ENCODE data around the gene MOB4. TPM values are rescaled to one million over a fixed set of nuclear protein-coding genes. Genes with fewer than 3 reads are reported as not detected.
"Not testable (repeated sequence)": the region's sequence is repeated elsewhere in the genome, so short reads cannot be mapped to it uniquely, and the experiment has no call there.

Gene MOB4
- polyA plus RNA-seq, 1 of the 3 experiments (the other 2 are of a cell fraction) = 22.0 TPM

DNA sequence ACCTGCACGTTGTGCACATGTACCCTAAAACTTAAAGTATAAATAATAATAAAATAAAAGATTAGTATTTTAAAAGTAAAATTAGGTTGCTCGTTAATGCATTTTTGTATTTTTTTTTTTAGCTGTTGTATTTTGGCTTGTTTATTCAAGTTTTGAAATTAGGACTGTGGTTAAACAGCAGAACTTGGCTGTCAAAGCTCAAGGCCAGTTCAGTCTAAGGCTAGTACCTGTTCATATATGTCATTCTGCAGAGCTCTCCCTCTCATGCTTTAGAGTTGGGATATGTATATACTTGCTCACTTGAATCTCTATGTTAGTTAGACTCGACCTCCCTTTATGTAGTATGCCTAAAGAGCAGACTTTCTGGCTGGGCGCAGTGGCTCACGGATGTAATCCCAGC lies 32.7 kb downstream of the MOB4 start (continued):
- TF ChIP-seq CTCF (IDR thresholded peaks at IDR 0.05) (no peak), FOXM1 (IDR thresholded peaks at IDR 0.05; ENCODE audit: low read depth) (no peak), CHD2 (IDR thresholded peaks at IDR 0.05; ENCODE audit: low read length, partially characterized antibody) (no peak), GABPA (IDR thresholded peaks at IDR 0.05; ENCODE audit: low read depth) (no peak), TCF12 (IDR thresholded peaks at IDR 0.05) (no peak), NFIC (IDR thresholded peaks at IDR 0.05; ENCODE audit: borderline replicate concordance) (no peak), FOXJ3 (CRISPR knock-in tag; IDR thresholded peaks at IDR 0.05) (no peak), NRF1 (IDR thresholded peaks at IDR 0.05; ENCODE audit: low read depth, low read length) (no peak), GATA2 (CRISPR knock-in tag; IDR thresholded peaks at IDR 0.05) (no peak), RAD21 (IDR thresholded peaks at IDR 0.05; ENCODE audit: low read length) (no peak), ELF1 (IDR thresholded peaks at IDR 0.05) (no peak), JUND (IDR thresholded peaks at IDR 0.05) (no peak)
- TF ChIP-seq, protein P1, sequence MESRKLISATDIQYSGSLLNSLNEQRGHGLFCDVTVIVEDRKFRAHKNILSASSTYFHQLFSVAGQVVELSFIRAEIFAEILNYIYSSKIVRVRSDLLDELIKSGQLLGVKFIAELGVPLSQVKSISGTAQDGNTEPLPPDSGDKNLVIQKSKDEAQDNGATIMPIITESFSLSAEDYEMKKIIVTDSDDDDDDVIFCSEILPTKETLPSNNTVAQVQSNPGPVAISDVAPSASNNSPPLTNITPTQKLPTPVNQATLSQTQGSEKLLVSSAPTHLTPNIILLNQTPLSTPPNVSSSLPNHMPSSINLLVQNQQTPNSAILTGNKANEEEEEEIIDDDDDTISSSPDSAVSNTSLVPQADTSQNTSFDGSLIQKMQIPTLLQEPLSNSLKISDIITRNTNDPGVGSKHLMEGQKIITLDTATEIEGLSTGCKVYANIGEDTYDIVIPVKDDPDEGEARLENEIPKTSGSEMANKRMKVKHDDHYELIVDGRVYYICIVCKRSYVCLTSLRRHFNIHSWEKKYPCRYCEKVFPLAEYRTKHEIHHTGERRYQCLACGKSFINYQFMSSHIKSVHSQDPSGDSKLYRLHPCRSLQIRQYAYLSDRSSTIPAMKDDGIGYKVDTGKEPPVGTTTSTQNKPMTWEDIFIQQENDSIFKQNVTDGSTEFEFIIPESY (IDR thresholded peaks at IDR 0.05; ENCODE audit: borderline replicate concordance, low read depth) = no peak

DNA sequence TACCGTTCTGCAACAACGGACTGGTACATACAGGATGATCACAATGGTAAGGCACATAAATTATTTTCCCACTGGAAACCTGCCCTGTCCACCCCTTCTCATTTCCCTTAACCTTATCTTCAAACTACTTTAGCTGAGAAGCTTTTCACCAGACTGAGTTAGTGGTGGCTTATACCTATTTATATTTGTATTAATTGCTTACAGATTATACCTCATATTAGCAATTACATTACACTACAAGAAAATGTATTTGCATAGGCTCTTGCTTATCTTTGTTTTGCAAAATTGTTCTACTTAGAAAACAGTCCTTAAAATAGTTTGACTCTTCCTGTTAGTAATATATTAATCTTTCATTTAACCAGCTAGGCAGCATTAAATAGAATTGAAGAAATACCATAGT lies 35.4 kb downstream of the MOB4 start:
- H3K9me3 ChIP-seq; H3K9ac ChIP-seq; CTCF ChIA-PET; H4K20me1 ChIP-seq (ENCODE audit: insufficient read depth); H2AFZ ChIP-seq (ENCODE audit: low read depth); H3K9me2 ChIP-seq; DNase-seq; H3K27ac ChIP-seq (ENCODE audit: low read depth in 2 of 2, low read length in 1 of 2); H3K4me3 ChIP-seq (ENCODE audit: low read depth in 2 of 2, low read length in 1 of 2); H3K4me1 ChIP-seq (ENCODE audit: control insufficient read depth in 1 of 2, insufficient read depth in 2 of 2, low read depth in 1 of 2, low read length in 1 of 2); H3K27me3 ChIP-seq (ENCODE audit: insufficient read depth); H3F3A ChIP-seq (replicated peaks; ENCODE audit: insufficient read depth); H3K4me2 ChIP-seq; POLR2A ChIA-PET: not testable (repeated sequence)
- Histone ChIP-seq H3K36me3 (replicated peaks in 1 of 2; ENCODE audit: control insufficient read depth in 1 of 2, insufficient read depth in 2 of 2, low read length in 1 of 2) (peaks cover 34 to 75% of the 10 kb centered on the region in 2 experiments), H3K79me2 (ENCODE audit: insufficient read depth) (peaks cover 29% of the 10 kb centered on the region)
- WGBS (ENCODE audit: low lambda C conversion rate) = 99% methylated on average over 2 of the region's 2 CpGs

- H2AFZ ChIP-seq (ENCODE audit: low read depth) = no peak overlapping the region
- H3K9me3 ChIP-seq = no peaks in the 10 kb centered on the region
- ChIA-PET POLR2A (no interaction called here), CTCF (no interaction called here)
- peaks cover 20 to 67% of the 10 kb centered on the region in 2 experiments for H3K36me3 ChIP-seq (replicated peaks in 1 of 2; ENCODE audit: control insufficient read depth in 1 of 2, insufficient read depth in 2 of 2, low read length in 1 of 2)
- no peaks in the 10 kb centered on the region for H3K27me3 ChIP-seq (ENCODE audit: insufficient read depth)
- no peak overlapping the region for H3K27ac ChIP-seq (ENCODE audit: low read depth in 2 of 2, low read length in 1 of 2)
- H3K4me1 ChIP-seq (ENCODE audit: control insufficient read depth in 1 of 2, insufficient read depth in 2 of 2, low read depth in 1 of 2, low read length in 1 of 2) = 0 out of 4 replicates have a peak, but pooled peaks cover 0 to 4% of the 10 kb centered on the region in 2 experiments
- no peak for DNase-seq
- peaks cover 4% of the 10 kb centered on the region for H3F3A ChIP-seq (replicated peaks; ENCODE audit: insufficient read depth)
- no peak overlapping the region for H3K4me2 ChIP-seq
- H3K9me2 ChIP-seq = no peaks in the 10 kb centered on the region
- no peaks in the 10 kb centered on the region for H4K20me1 ChIP-seq (ENCODE audit: insufficient read depth)
- peaks cover 3% of the 10 kb centered on the region; the same call in 1 of the 2 replicates for H3K79me2 ChIP-seq (ENCODE audit: insufficient read depth)
- H3K9ac ChIP-seq = no peak overlapping the region
- no peak overlapping the region for H3K4me3 ChIP-seq (ENCODE audit: low read depth in 2 of 2, low read length in 1 of 2)
- TF ChIP-seq RAD21 (IDR thresholded peaks at IDR 0.05; ENCODE audit: low read length) (no peak), RCOR1 (IDR thresholded peaks at IDR 0.05; ENCODE audit: low read length) (no peak), MXI1 (IDR thresholded peaks at IDR 0.05; ENCODE audit: low read depth, low read length) (no peak), CTCF (IDR thresholded peaks at IDR 0.05) (no peak), POLR2AphosphoS5 (IDR thresholded peaks at IDR 0.05; ENCODE audit: low read depth, low read length) (no peak), MEF2A (IDR thresholded peaks at IDR 0.05; ENCODE audit: borderline replicate concordance, low read depth) (no peak), TCF12 (IDR thresholded peaks at IDR 0.05) (no peak), NFIC (IDR thresholded peaks at IDR 0.05; ENCODE audit: borderline replicate concordance) (no peak), MAX (IDR thresholded peaks at IDR 0.05; ENCODE audit: low read depth) (no peak), RXRA (IDR thresholded peaks at IDR 0.05; ENCODE audit: borderline replicate concordance, low read depth) (no peak), SIN3A (IDR thresholded peaks at IDR 0.05; ENCODE audit: borderline replicate concordance, low read depth, low read length) (no peak), ELF1 (IDR thresholded peaks at IDR 0.05) (no peak), FOSL2 (IDR thresholded peaks at IDR 0.05; ENCODE audit: borderline replicate concordance, low read depth) (no peak)
- TF ChIP-seq, protein P2, sequence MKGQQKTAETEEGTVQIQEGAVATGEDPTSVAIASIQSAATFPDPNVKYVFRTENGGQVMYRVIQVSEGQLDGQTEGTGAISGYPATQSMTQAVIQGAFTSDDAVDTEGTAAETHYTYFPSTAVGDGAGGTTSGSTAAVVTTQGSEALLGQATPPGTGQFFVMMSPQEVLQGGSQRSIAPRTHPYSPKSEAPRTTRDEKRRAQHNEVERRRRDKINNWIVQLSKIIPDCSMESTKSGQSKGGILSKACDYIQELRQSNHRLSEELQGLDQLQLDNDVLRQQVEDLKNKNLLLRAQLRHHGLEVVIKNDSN (IDR thresholded peaks at IDR 0.05; ENCODE audit: borderline replicate concordance, low read depth) = no peak
Measured at GRCh38 chr2:197555467-197555866, 39.6 kb downstream of the MOB4 start.
